ENCODE data around the gene ZNHIT3. TPM values are rescaled to one million over a fixed set of nuclear protein-coding genes. Genes with fewer than 3 reads are reported as not detected.

Gene ZNHIT3
- total and polyA plus RNA-seq, 2 of the 13 experiments (the other 11 are each of a cell fraction or from before 2014, with no cell fraction given): 66.6 to 77.4 TPM

GRCh38 chr17:36482611-36483504, 3.6 kb upstream of the ZNHIT3 start (continued):
- TF ChIP-seq CREB1 (IDR thresholded peaks at IDR 0.05) (0 out of 2 replicates have a peak, but pooled peaks have one; percentile 9), CREB1 (CRISPR knock-in tag; IDR thresholded peaks at IDR 0.05) (no peak), HMG20B (CRISPR knock-in tag; conservative IDR thresholded peaks at IDR 0.05) (no peak), TAF15 (IDR thresholded peaks at IDR 0.05; ENCODE audit: low read depth, low read length, poor library complexity, severe bottlenecking) (no peak), SRSF9 (IDR thresholded peaks at IDR 0.05; ENCODE audit: borderline replicate concordance, insufficient read depth, low read depth, low read length, poor library complexity, severe bottlenecking) (no peak), PREB (CRISPR knock-in tag; IDR thresholded peaks at IDR 0.05) (peak; percentile 66; the same call in 1 of the 2 replicates), ATM (IDR thresholded peaks at IDR 0.05; ENCODE audit: borderline replicate concordance) (no peak), TRAFD1 (CRISPR knock-in tag; IDR thresholded peaks at IDR 0.05; ENCODE audit: borderline replicate concordance) (no peak), POLR2G (IDR thresholded peaks at IDR 0.05; ENCODE audit: low read depth, low read length) (no peak), BRCA1 (CRISPR knock-in tag; IDR thresholded peaks at IDR 0.05) (peak; percentile 69; the same call in 1 of the 2 replicates), ETS1 (CRISPR knock-in tag; IDR thresholded peaks at IDR 0.05) (no peak), GTF3A (CRISPR knock-in tag; conservative IDR thresholded peaks at IDR 0.05) (0 out of 2 replicates have a peak, but pooled peaks have one; percentile 29), ZNF782 (CRISPR knock-in tag; IDR thresholded peaks at IDR 0.05; ENCODE audit: borderline replicate concordance) (0 out of 2 replicates have a peak, but pooled peaks have one; percentile 34), JUNB (CRISPR knock-in tag; IDR thresholded peaks at IDR 0.05; ENCODE audit: borderline replicate concordance) (peak; percentile 52; the same call in 1 of the 2 replicates), ZNF607 (CRISPR knock-in tag; IDR thresholded peaks at IDR 0.05; ENCODE audit: borderline replicate concordance) (peak; percentile 76), NKX3-1 (CRISPR knock-in tag; IDR thresholded peaks at IDR 0.05) (peak; percentile 85; the same call in 1 of the 2 replicates), ZNF512B (CRISPR knock-in tag; IDR thresholded peaks at IDR 0.05; ENCODE audit: borderline replicate concordance) (no peak), ZNF382 (CRISPR knock-in tag; IDR thresholded peaks at IDR 0.05; ENCODE audit: borderline replicate concordance) (no peak), ARNT2 (CRISPR knock-in tag; IDR thresholded peaks at IDR 0.05; ENCODE audit: low read depth) (peak; percentile 98), NR0B2 (CRISPR knock-in tag; IDR thresholded peaks at IDR 0.05) (peak; percentile 94)
